Keratinocyte (primary cell): ENCODE data around the gene CPVL. TPM values are rescaled to one million over a fixed set of nuclear protein-coding genes. Genes with fewer than 3 reads are reported as not detected.

Experiments used
- DNase-seq: peaks from one replicate; pipeline ENCODE4 v3.0.0-alpha.2; 2011; ENCODE audit warnings: low read depth, missing footprints, low spot score
- FAIRE-seq: peaks from 2 replicates; lab custom pipeline; 2011; peaks lifted over from hg19 to GRCh38; lab: Jason Lieb, UNC
- H2AFZ ChIP-seq: 2 replicates; pipeline ENCODE4 v1.6.0; 2012; ENCODE audit warnings: low read length, control low read depth, inconsistent platforms; ENCODE audit not compliant: control insufficient read depth
- H3K27ac ChIP-seq: 2 replicates; pipeline ENCODE4 v1.5.1; 2011; ENCODE audit warnings: low read length; ENCODE audit not compliant: control insufficient read depth, insufficient read depth
- H3K27me3 ChIP-seq: 3 replicates; pipeline ENCODE4 v1.6.0; 2011; ENCODE audit warnings: low read length; ENCODE audit not compliant: control insufficient read depth, insufficient read depth; ENCODE audit errors: extremely low read depth
- H3K36me3 ChIP-seq, 2 experiments: 2 replicates in 1 of 2; 3 replicates in 1 of 2; pipeline ENCODE4 v1.5.1; 2011; ENCODE audit warnings: low read length in 2 of 2, mild to moderate bottlenecking in 1 of 2; ENCODE audit not compliant: control insufficient read depth in 2 of 2, insufficient read depth in 2 of 2; ENCODE audit errors: extremely low read depth in 1 of 2
- H3K4me1 ChIP-seq: 3 replicates; pipeline ENCODE4 v1.5.1; 2011; ENCODE audit warnings: low read length; ENCODE audit not compliant: control insufficient read depth, insufficient read depth; ENCODE audit errors: extremely low read depth
- H3K4me2 ChIP-seq: 3 replicates; pipeline ENCODE4 v1.6.0; 2011; ENCODE audit warnings: low read depth, low read length; ENCODE audit not compliant: control insufficient read depth, insufficient read depth; ENCODE audit errors: extremely low read depth
- H3K4me3 ChIP-seq, 3 experiments: fragments of 200-600 bp in 1 of 3; sonication (generic) in 1 of 3; 2 replicates in 2 of 3; 3 replicates in 1 of 3; pipeline ENCODE4 v1.5.1; 2011 to 2016; ENCODE audit warnings: low read length in 3 of 3, mild to moderate bottlenecking in 3 of 3, control low read depth in 2 of 3, inconsistent platforms in 1 of 3, low read depth in 1 of 3, mixed read lengths in 1 of 3, mixed run types in 1 of 3, moderate library complexity in 1 of 3; ENCODE audit not compliant: control insufficient read depth in 2 of 3, insufficient read depth in 2 of 3; ENCODE audit errors: extremely low read depth in 1 of 3
- H3K79me2 ChIP-seq: 2 replicates; pipeline ENCODE4 v1.6.0; 2012; ENCODE audit warnings: low read length; ENCODE audit not compliant: control insufficient read depth, insufficient read depth
- H3K9ac ChIP-seq: 3 replicates; pipeline ENCODE4 v1.6.0; 2011; ENCODE audit warnings: low read length; ENCODE audit not compliant: control insufficient read depth, insufficient read depth; ENCODE audit errors: extremely low read depth
- H3K9me1 ChIP-seq: 3 replicates; pipeline ENCODE4 v1.6.0; 2011; ENCODE audit warnings: low read length; ENCODE audit not compliant: control insufficient read depth, insufficient read depth; ENCODE audit errors: extremely low read depth
- H3K9me3 ChIP-seq: 2 replicates; pipeline ENCODE4 v1.5.1; 2012; ENCODE audit warnings: low read depth, low read length; ENCODE audit not compliant: control insufficient read depth
- H4K20me1 ChIP-seq: 3 replicates; pipeline ENCODE4 v1.6.0; 2011; ENCODE audit warnings: low read length; ENCODE audit not compliant: control insufficient read depth, insufficient read depth; ENCODE audit errors: extremely low read depth
- CTCF ChIP-seq, 3 experiments: IDR thresholded peaks in 1 of 3; conservative IDR thresholded peaks in 1 of 3; optimal IDR thresholded peaks in 1 of 3; 2 replicates in 2 of 3; 3 replicates in 1 of 3; pipeline versions ENCODE3 to v1.5.1; 2011; ENCODE audit warnings: low read length in 3 of 3, mild to moderate bottlenecking in 3 of 3, moderate library complexity in 2 of 3, control low read depth in 1 of 3, inconsistent platforms in 1 of 3; ENCODE audit not compliant: insufficient read depth in 2 of 3; ENCODE audit errors: extremely low read depth in 1 of 3
- EZH2 ChIP-seq: IDR thresholded peaks from one replicate; pipeline ENCODE4 v1.6.1; 2012; ENCODE audit warnings: inconsistent platforms, mild to moderate bottlenecking, low read length, moderate library complexity
- dilution Hi-C: fragments of 300-500 bp; cut with MboI; formaldehyde crosslinking; loops from one replicate; pipeline ENCODE4 v1.7.0; 2020; ENCODE audit warnings: low sequenced_read_pairs; ENCODE audit not compliant: extremely low pct_ligation_motif_present
- polyA plus RNA-seq, 5 experiments: library from polyadenylated mRNA; depleted of rRNA in 3 of 5; stranded (reverse) in 3 of 5; stranded (forward) in 1 of 5; unstranded in 1 of 5; fragments of >200 nt; gene quantifications; 1 replicate in 1 of 5; 2 replicates in 3 of 5; 3 replicates in 1 of 5; pipeline versions ENCODE4 v1.2.1 to v1.2.3, GENCODE V29; 2011 to 2012; ENCODE audit warnings: missing spikeins in 2 of 5, low read depth in 1 of 5, low replicate concordance in 1 of 5

The CPVL gene
- polyA plus RNA-seq, 1 donor (not counting 4 experiments of a cell fraction or from before 2014, with no cell fraction given) = 9.8 TPM

DNA sequence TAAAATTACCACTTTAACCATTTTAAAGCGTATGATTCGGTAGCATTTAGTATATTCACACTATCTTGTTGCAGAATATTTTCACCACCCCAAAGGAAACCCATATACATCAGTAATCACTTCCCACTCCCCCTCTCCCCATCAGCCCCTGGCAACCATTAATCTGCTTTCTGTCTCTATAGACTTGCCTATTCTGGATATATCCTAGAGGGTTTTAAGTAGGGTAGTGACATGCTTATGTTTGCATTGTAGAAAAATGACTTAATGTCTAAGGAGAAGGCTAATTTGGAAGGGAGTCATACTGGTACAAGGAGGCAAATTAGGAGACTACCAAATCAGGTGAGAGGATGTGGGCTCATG, 145.6 kb downstream of the CPVL start:
- no peaks in the 10 kb centered on the region for H4K20me1 ChIP-seq
- H3K79me2 ChIP-seq = no peaks in the 10 kb centered on the region
- H3K4me1 ChIP-seq = peaks cover 4% of the 10 kb centered on the region
- H3K9ac ChIP-seq = no peak overlapping the region
- H3K27ac ChIP-seq = no peak overlapping the region
- FAIRE-seq (no peak), DNase-seq (no peak)
- no peak overlapping the region for H3K4me3 ChIP-seq
- no peak for TF ChIP-seq CTCF (optimal IDR thresholded peaks at IDR 0.05 in 1 of 3, IDR thresholded peaks at IDR 0.05 in 1 of 3, conservative IDR thresholded peaks at IDR 0.05 in 1 of 3; ENCODE audit: extremely low read depth in 1 of 3, insufficient read depth in 2 of 3, low read length in 3 of 3)
- TF ChIP-seq EZH2 = no peak
- H3K36me3 ChIP-seq = no peaks in the 10 kb centered on the region
- H2AFZ ChIP-seq = no peak overlapping the region
- no peak overlapping the region for H3K4me2 ChIP-seq
- dilution Hi-C loops = no loop called here
- H3K9me1 ChIP-seq = no peaks in the 10 kb centered on the region
- H3K27me3 ChIP-seq = peaks cover 3% of the 10 kb centered on the region
- no peaks in the 10 kb centered on the region for H3K9me3 ChIP-seq

DNA sequence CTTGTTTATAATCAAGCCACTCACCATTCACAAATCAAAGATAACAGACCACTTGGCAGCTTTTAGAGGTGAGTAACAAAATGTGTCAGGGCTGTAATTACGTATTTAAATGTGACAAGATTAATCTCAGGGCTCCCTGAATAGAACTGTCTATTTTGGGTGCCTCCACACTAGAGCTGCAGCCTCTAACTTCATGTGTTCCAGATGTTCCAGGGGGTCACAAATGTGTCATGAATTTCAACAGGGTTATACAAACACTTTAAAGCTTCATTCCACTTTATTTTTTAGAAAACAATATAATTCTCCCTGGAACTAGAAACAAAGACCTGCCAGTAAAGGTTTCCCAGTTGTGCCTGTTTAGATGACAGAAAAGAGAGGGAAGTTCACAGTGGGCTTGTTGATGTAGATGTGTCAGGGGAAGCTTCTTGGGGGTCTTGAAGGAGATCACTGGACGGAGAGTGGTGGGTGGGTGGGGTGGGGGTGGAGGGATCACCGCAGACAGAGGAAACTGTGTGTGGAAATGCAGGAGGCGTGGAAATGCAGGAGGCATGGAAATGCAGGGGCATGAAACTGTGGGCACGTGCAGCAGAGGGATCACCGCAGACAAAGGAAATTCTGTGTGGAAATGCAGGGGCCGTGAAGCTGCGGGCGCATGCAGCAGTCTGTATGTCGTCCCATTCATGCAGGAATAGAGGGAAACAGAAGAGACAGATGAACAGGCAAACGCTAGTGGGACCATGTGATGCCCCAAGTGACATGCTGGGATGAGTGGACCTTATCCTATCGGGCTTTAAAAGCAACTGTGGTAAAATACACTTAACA, 146.2 kb downstream of the CPVL start:
- no peak overlapping the region for H3K4me2 ChIP-seq
- H3K4me3 ChIP-seq = no peak overlapping the region
- no peaks in the 10 kb centered on the region for H4K20me1 ChIP-seq
- no peak overlapping the region for H3K9ac ChIP-seq
- no peaks in the 10 kb centered on the region for H3K9me3 ChIP-seq
- no peak overlapping the region for H2AFZ ChIP-seq
- dilution Hi-C loops = no loop called here
- H3K79me2 ChIP-seq = no peaks in the 10 kb centered on the region
- no peak for DNase-seq
- H3K36me3 ChIP-seq = no peaks in the 10 kb centered on the region
- no peak overlapping the region for H3K27ac ChIP-seq
- FAIRE-seq = no peak
- TF ChIP-seq CTCF (optimal IDR thresholded peaks at IDR 0.05 in 1 of 3, IDR thresholded peaks at IDR 0.05 in 1 of 3, conservative IDR thresholded peaks at IDR 0.05 in 1 of 3; ENCODE audit: extremely low read depth in 1 of 3, insufficient read depth in 2 of 3, low read length in 3 of 3) (no peak), EZH2 (no peak)
- peaks cover 3% of the 10 kb centered on the region for H3K27me3 ChIP-seq
- no peaks in the 10 kb centered on the region for H3K9me1 ChIP-seq
- H3K4me1 ChIP-seq = no peaks in the 10 kb centered on the region
